ENCODE results near the gene TACR2. TPM values are rescaled to one million over a fixed set of nuclear protein-coding genes. Genes with fewer than 3 reads are reported as not detected.

Gene TACR2
- total RNA-seq: 0.60 TPM in 1 of 2 replicates, not detected in the other

DNA sequence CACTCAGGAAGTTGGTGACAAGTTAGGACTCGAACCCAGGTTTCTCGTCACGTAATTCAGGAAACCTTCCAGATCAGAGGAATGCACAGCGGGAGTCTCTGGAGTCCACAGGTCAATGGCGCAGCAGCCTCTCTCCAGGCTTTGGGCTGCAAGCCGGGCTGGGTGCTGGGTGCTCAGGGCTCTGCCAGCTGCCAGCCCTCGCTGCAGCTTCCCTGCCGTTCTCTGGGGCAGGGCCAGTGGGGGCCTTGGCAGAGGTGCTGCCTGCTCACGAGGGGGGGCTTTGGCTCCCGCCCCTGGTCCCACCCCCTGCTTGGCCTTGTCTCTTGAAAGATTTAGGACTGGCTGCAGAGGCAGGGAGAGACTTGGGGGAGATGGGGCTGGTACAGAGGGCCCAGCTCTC, at the start of gene TACR2:
TACR2 (minus strand) TSS at position 224 of the 400 bp plus-strand sequence. CDS start 595 bp downstream, outside the sequence.
- DNase-seq (ENCODE audit: low read depth in 2 of 2): no peak

DNA sequence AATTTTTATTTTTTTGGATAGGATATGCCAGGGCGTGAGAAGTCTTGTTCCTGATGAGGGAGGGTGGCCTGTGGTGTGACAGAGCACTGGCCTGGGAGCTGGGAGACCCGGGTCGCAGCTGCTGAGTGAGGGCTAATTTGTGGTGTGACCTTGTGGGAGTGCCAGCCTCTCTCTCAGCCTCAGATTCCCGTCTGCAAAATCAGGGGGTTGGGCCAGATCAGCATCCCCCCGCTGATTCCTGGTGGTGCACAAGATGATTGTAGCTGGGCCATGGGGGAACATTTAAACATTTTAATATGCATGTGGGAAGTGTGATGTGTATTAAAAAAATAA, 49.4 kb upstream of the TACR2 start:
- DNase-seq (ENCODE audit: low read depth in 2 of 2): no peak

DNA sequence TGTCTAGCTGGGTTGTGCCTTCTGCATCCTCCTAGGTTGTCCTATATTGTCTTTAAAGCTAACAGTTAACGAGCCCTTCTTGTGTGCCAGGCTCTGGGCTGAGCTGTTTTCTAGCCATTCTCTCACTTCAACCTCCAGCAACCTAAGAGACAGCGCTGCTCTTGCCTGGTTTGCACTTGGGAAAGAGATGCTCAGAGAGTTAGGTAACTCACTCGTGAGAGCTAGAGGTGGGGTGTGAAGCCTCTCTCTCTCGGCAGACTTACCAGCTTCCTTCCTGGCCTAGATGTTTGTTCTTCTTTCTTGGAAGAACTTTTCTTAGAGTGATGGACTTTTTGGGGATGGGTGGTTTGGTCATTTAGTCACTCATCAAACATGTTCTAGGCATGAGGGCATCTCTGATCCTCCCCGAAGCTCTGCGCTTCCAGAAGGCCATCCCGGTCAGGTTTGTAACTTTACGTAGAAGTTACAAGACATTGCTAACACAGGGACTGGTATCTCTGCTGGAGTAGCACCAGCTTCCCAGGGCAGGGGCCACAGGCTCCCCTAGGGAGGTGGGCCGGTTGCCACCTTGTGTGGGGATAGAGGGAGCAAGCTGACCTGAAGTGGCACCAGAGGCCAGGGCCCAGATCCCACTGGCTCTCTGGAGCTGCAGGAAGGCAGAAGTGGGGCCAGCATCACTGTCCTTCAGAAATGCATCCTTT, 48.9 kb upstream of the TACR2 start:
- DNase-seq (ENCODE audit: low read depth in 2 of 2): no peak

DNA sequence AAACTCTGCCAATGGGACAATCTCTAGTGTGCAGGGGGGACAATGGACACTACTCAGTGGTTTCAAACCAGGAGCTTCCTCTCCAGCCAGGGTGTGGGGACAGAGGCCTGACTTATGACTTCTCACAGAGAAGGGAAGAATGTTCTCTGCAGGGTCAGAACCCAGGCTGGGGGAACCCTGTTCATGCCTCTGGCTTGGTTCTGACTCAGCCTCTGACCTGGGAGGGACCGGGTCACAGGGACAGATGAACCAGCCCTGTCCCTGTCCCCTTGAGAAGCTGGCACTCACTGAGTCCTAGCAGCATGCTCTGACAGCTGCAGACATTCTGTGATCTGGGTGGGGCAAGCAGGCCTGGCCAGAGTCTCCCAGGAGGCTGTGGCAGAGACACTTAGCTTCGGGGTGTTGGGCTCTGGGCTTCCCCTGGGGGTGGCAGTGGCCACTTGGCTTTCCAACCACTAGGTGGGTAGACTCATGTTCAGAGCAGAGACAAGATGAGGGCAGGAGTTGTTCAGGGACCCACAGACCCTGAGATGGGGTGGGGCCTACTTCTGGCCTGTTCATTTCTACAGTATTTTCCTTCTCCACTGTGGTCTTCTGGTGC, 48.2 kb upstream of the TACR2 start:
- no peak for DNase-seq (ENCODE audit: low read depth in 2 of 2)

- DNase-seq (ENCODE audit: low read depth in 2 of 2): peak; percentile 38 to 91
Measured at GRCh38 chr10:69464401-69464800, 47.7 kb upstream of the TACR2 start.

GRCh38 chr10:69463886-69464285, 47.2 kb upstream of the TACR2 start:
- DNase-seq (ENCODE audit: low read depth in 2 of 2): no peak

DNA sequence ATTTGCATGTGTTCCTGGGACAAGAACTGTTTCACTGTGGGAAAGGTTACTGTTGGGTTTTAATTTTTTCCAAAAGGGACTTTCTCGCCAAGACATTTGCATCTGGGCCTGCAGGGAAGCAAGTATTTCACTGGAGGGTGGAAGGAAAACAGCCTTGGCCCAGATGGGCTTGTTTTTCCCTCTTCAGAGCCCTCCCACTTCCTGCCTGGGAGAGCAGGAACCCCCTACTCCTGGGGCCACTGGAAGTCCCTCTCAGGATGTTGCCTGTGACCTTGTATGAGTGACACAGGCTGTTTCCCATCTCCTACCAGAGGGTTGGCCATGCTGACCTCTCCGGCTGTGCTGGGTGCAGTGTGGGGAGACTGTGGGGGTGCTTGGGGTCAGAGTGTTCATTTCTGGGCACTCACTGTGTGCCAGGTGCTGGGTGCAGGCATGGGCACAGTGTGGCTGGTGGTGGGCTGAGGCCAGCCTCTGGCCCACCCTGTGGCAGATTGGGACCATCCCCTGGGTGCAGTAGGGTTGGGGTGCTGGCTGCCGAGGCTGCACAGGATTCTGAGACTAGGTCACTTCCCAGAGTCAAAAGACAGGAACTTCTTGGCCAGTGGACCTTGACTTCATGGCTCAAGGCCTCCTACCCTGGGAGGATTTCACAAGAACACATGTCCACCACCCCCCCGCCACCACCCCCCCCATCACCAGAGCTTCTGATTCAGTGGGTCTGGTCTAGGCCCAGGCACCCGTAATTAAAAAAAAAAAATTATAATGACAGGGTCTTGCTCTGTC, 44.7 kb upstream of the TACR2 start:
- DNase-seq (ENCODE audit: low read depth in 2 of 2): peak; percentile 19 to 37

DNA sequence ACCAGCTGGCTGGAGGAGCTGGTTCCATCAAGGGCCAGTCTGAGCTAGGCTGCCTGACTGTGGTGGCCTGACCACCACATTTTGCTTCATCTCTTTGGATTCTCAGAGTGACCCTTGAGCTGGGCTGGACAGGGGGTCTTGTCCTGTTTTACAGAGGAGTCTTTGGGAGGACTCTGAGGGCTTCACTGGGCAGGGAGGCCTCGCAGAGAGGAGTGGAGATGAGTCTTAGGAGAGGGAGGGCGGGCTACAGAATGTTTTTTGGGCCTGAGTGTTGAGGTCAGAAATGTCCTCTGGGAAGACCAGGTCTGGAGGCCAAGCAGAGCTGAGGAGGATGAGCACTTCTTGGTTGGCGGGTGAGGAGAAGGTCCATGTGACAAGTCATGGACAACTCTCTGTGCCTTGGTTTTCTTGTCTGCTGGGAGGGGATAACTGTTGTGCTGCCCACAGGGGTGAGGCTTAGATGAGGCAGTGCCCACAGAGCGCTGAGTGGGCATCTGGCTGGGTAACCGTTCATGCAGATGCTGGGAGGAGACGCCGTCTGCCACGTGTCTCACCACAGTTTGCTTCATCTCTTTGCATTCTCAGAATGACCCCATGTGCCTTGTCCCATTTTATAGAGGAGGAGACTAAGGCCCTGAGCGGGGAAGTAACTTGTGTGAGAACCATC, 44.0 kb upstream of the TACR2 start:
- no peak for DNase-seq (ENCODE audit: low read depth in 2 of 2)

GRCh38 chr10:69459893-69460575, 43.3 kb upstream of the TACR2 start:
- DNase-seq (ENCODE audit: low read depth in 2 of 2): no peak

- DNase-seq (ENCODE audit: low read depth in 2 of 2): no peak
Measured at GRCh38 chr10:69459101-69459790, 42.5 kb upstream of the TACR2 start.

- no peak for DNase-seq (ENCODE audit: low read depth in 2 of 2)
Measured at GRCh38 chr10:69458430-69459100, 41.8 kb upstream of the TACR2 start.

GRCh38 chr10:69457771-69458237, 41.1 kb upstream of the TACR2 start:
- DNase-seq (ENCODE audit: low read depth in 2 of 2): no peak

- DNase-seq (ENCODE audit: low read depth in 2 of 2): no peak
Measured at GRCh38 chr10:69456880-69457693, 40.4 kb upstream of the TACR2 start.

GRCh38 chr10:69455006-69455763, 38.5 kb upstream of the TACR2 start:
- peak in 1 of 2 donors; percentile 51 for DNase-seq (ENCODE audit: low read depth in 2 of 2)

DNA sequence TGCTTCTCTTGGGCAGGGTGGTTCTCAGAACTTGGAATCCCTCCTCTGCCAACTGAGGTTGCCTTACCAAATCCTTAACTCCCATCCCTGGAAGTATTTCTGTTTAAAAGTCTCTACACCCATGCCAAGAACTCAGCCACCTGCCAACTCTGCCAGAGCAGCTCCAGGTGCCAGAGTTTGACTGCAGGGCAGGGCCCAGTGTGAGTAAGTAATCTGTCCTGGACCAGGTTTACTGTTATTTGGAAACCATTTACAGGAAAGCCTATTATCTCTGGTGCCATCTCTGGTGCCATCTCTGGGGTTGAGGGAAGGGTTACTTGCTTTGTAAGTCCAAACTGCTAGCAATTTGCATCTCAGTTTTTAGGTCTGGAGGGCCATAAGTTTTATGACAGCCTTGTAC, 37.1 kb upstream of the TACR2 start:
- no peak for DNase-seq (ENCODE audit: low read depth in 2 of 2)

- no peak for DNase-seq (ENCODE audit: low read depth in 2 of 2)
Measured at GRCh38 chr10:69452676-69453415, 36.1 kb upstream of the TACR2 start.

DNA sequence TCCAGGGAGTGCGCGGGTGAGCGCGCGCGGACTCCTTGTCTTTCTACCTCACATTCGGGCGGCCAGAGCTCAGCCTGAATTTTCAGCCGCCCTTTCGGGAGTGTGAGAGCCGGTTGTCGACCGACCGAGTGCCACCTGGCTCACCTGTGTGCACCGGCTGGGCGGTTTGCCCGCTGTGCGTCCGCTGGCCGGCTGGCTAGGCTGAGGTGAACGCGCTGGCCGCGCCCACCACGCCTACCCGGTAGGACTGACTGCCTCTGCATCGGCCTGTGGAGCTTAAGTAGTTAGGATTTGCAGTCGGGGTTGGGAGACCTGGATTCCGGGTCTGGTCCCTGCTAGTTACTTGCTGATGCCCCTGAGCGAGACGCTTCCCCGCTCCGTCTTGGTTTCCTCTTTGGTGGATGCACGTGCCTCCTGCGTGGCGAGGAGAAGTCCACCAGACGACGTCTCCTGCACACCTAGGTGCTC, 35.1 kb upstream of the TACR2 start:
- peak in 1 of 2 donors; percentile 46 for DNase-seq (ENCODE audit: low read depth in 2 of 2)

Data from lung microvascular endothelial cell (primary cell).